Endothelial cell (in vitro differentiated cells): ENCODE measurements around the gene SVIL. TPM values are rescaled to one million over a fixed set of nuclear protein-coding genes. Genes with fewer than 3 reads are reported as not detected.

ENCODE experiments used
- DNase-seq: peaks from one replicate; pipeline ENCODE4 v3.0.0; 2021; ENCODE audit warnings: low spot score
- H3K27ac Mint-ChIP-seq: one replicate; pipeline ENCODE4 v1.8.0; 2021; ENCODE audit warnings: mixed read lengths, inconsistent platforms; ENCODE audit not compliant: unreplicated experiment
- H3K27me3 Mint-ChIP-seq: one replicate; pipeline ENCODE4 v1.8.0; 2021; ENCODE audit warnings: mild to moderate bottlenecking, moderate library complexity, mixed read lengths, inconsistent platforms; ENCODE audit not compliant: unreplicated experiment
- H3K36me3 Mint-ChIP-seq: one replicate; pipeline ENCODE4 v1.8.0; 2021; ENCODE audit warnings: mild to moderate bottlenecking, low read depth, mixed read lengths, inconsistent platforms; ENCODE audit not compliant: unreplicated experiment
- H3K4me1 Mint-ChIP-seq: one replicate; pipeline ENCODE4 v1.8.0; 2021; ENCODE audit warnings: mild to moderate bottlenecking, mixed read lengths, inconsistent platforms; ENCODE audit not compliant: unreplicated experiment
- H3K4me3 Mint-ChIP-seq: one replicate; pipeline ENCODE4 v1.8.0; 2021; ENCODE audit warnings: mild to moderate bottlenecking, mixed read lengths, inconsistent platforms; ENCODE audit not compliant: unreplicated experiment
- H3K9me3 Mint-ChIP-seq: one replicate; pipeline ENCODE4 v1.8.0; 2021; ENCODE audit warnings: mixed read lengths, inconsistent platforms; ENCODE audit not compliant: unreplicated experiment
- total RNA-seq: library from RNA; stranded (reverse); fragmentation: NEBNext Ultra II Directional; extraction: Animal tissue kit (Norgen Biotek cat#: 25700); gene quantifications from one replicate; pipeline ENCODE4 v1.2.1, GENCODE V29; 2021; ENCODE audit not compliant: unreplicated experiment
- TF ChIP-seq, protein P1 (sequence below): fragments of 200-600 bp; sonication (generic); IDR thresholded peaks from one replicate; pipeline ENCODE4 v1.5.0; 2021; ENCODE audit warnings: antibody characterized with exemption; ENCODE audit not compliant: unreplicated experiment

SVIL gene
- total RNA-seq, 1 donor from 2014 or later: 125 TPM

- TF ChIP-seq, protein P1, sequence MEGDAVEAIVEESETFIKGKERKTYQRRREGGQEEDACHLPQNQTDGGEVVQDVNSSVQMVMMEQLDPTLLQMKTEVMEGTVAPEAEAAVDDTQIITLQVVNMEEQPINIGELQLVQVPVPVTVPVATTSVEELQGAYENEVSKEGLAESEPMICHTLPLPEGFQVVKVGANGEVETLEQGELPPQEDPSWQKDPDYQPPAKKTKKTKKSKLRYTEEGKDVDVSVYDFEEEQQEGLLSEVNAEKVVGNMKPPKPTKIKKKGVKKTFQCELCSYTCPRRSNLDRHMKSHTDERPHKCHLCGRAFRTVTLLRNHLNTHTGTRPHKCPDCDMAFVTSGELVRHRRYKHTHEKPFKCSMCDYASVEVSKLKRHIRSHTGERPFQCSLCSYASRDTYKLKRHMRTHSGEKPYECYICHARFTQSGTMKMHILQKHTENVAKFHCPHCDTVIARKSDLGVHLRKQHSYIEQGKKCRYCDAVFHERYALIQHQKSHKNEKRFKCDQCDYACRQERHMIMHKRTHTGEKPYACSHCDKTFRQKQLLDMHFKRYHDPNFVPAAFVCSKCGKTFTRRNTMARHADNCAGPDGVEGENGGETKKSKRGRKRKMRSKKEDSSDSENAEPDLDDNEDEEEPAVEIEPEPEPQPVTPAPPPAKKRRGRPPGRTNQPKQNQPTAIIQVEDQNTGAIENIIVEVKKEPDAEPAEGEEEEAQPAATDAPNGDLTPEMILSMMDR: no peak
- H3K9me3 Mint-ChIP-seq: no peaks in the 10 kb centered on the region
- no peak for DNase-seq
- H3K27me3 Mint-ChIP-seq: peaks cover 4% of the 10 kb centered on the region
- H3K4me3 Mint-ChIP-seq: no peak overlapping the region
- peaks cover 29% of the 10 kb centered on the region for H3K36me3 Mint-ChIP-seq
- H3K27ac Mint-ChIP-seq: no peak overlapping the region
- peaks cover 18% of the 10 kb centered on the region for H3K4me1 Mint-ChIP-seq
Observed at GRCh38 chr10:29646960-29647461, 12.2 kb upstream of the SVIL start.

DNA sequence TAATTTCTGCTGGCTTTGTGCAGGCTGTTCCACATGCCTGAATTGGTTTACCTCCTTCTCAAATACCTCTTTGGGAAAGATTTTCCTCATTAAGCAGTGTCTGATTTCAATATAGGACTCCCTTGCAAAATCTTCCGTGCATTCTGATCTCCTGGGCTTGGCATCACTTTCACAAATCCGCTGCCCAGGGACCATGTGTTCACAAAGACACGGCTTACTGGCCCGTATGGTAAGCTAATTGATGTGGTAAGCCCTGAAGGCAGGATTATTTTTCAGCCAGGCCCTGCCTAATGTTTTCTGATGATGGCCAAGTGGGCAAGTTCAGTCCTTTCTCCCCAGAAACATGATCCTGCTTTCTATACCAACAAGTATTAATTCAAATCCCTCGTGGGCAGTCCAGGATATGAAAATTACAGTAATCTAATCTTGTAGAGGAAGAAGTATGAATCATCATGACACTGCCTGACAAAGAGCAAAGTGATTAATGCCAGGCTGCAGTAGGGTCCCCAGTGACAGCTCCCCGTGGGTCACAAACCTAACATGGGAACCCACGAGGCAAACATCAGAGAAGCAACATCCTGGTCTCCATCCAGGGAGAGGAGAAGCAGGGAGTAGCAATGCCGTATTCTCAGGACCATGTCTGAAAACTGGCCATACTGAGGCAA is 11.6 kb upstream of the SVIL start:
- no peaks in the 10 kb centered on the region for H3K9me3 Mint-ChIP-seq
- no peak overlapping the region for H3K27ac Mint-ChIP-seq
- no peak for DNase-seq
- H3K36me3 Mint-ChIP-seq: peaks cover 22% of the 10 kb centered on the region
- H3K4me3 Mint-ChIP-seq: no peak overlapping the region
- TF ChIP-seq, protein P1: no peak
- H3K4me1 Mint-ChIP-seq: peaks cover 12% of the 10 kb centered on the region
- H3K27me3 Mint-ChIP-seq: peaks cover 2% of the 10 kb centered on the region

DNA sequence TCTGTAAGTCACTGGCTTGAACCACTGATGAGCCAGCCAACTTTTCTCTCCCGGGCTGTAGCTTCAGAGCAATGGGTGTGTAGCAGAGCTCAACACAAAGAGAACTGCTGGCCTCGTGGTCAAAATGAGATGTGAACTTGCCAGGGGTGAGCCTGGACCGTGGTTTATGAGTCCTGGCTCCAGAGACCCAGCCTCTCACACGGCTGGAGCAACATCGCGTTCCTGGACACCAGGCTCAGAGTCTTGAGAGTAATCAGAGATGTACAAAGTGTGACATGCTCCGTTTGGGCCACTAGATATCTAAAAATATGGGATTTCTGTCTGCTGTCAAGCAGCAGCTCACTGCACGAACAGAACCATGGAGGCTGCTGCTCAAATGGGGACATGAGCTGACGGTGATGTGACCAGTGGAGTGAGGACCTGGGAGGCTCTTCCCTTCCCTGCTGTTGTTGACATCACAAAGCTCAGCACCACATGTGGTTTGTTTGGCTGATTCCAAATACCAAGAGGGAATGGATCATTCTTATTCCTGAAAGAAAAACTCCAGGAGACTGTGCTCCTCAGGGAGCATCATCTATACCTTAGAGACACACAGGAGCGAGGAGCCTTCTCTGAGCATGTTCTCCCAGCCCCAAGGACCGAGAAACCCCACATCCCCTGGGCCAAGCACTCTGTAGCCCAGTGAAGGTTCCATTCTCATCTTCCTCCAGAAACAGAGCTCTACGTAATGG is 9.2 kb upstream of the SVIL start:
- DNase-seq: no peak
- TF ChIP-seq, protein P1: no peak
- Mint-ChIP-seq H3K4me1 (peaks cover 10% of the 10 kb centered on the region), H3K27ac (no peak overlapping the region), H3K9me3 (no peaks in the 10 kb centered on the region), H3K36me3 (peaks cover 27% of the 10 kb centered on the region), H3K27me3 (peaks cover 3% of the 10 kb centered on the region), H3K4me3 (no peak overlapping the region)

GRCh38 chr10:29642990-29643389 is 8.2 kb upstream of the SVIL start:
- H3K36me3 Mint-ChIP-seq: peaks cover 27% of the 10 kb centered on the region
- peaks cover 3% of the 10 kb centered on the region for H3K27me3 Mint-ChIP-seq
- TF ChIP-seq, protein P1: no peak
- H3K4me3 Mint-ChIP-seq: no peak overlapping the region
- no peak overlapping the region for H3K27ac Mint-ChIP-seq
- peaks cover 1% of the 10 kb centered on the region for H3K4me1 Mint-ChIP-seq
- no peaks in the 10 kb centered on the region for H3K9me3 Mint-ChIP-seq
- no peak for DNase-seq

- TF ChIP-seq, protein P1: no peak
- peaks cover 16% of the 10 kb centered on the region for H3K36me3 Mint-ChIP-seq
- peaks cover 36% of the 10 kb centered on the region for H3K4me1 Mint-ChIP-seq
- no peaks in the 10 kb centered on the region for H3K9me3 Mint-ChIP-seq
- H3K4me3 Mint-ChIP-seq: no peak overlapping the region
- H3K27ac Mint-ChIP-seq: peak overlapping the region; percentile 78
- no peak for DNase-seq
- peaks cover 6% of the 10 kb centered on the region for H3K27me3 Mint-ChIP-seq
Observed at GRCh38 chr10:29637537-29637936, 2.8 kb upstream of the SVIL start.
